ENCODE results near the gene CDK5RAP1.

CDK5RAP1 gene

DNA sequence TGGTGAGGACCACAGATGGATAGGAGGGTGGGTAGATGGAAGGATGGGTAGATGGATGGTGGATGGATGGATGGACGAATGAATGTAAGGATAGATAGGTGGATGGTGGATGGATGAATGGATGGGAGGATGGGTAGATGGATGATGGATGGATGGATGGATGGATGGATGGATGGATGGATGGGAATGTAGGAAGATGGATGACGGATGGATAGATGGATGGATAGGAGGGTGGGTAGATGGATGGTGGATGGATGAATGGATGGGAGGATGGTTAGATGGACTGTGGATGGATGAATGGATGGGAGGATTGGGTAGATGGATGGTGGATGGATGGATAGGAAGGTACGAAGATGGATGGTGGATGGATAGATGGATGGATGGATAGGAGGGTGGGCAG, 67.2 kb downstream of the CDK5RAP1 start:
- DNase-seq: no peak

DNA sequence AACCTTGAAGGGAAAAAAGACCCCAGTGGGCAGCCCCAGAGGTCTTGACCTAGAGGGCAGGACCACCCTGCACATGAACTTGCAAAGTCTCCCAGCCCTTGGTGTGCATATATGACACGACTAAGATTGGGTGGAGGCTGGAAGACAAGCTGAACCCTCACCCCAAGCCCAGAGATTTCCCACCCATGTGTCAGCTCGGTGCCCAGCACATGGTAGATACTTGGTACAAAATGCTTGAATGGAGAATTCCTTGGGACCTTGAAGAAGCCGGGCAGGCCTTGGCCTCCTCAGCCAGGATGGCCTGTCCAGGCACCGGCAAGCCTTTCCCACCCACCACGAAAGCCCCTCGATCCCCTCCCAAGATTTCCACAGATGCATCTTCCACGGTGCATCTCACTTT, 67.7 kb downstream of the CDK5RAP1 start:
- no peak for DNase-seq

- no peak for DNase-seq
Observed at GRCh38 chr20:33332905-33333456, 68.3 kb downstream of the CDK5RAP1 start.

DNA sequence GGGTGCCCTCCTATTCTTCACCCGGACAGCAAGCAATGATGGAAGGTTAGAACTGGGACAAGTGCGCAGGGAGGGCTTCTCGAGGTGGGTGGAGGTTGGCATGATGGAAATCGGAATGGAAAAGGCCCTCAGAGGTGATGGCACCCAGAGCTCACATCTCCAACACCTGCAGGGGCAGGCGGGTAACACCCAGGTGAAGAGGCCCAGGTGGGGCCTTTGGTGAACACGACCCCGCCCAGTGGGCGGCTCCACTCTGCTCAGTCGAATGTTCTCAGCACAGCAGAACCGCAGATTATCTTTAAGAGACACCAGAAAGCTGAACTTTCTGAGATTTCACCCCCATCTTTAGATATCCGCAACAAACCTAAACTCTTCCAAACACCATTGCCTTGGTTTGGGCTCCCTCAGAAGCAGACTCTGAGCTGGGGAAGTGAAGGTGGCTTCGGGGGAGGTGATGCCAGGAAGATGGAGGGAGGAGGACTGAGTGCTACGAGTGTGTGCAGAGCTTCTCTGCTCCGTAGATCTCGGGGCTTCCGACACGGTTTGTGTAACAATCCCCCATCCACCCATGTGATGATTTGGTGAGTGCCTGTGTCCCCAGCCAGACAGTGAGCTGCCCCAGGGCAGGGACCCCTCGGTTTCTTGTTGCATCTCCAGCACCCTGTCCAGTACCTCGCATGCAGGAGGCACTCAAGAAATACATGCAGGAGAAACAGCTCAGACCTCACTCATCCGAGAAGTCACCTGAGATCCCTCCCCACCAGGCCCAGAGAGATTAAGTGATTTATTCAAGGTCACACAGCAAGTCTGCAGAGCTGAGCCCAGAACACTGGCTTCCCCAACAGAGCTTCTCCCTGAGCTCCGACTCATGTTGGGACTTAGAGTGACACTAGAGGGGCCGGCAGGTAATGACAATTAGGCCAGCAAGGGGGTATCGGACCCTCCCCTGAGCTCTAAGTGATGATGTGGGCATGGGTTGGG, 72.9 kb downstream of the CDK5RAP1 start:
- DNase-seq: no peak

GRCh38 chr20:33325350-33325749, 76.0 kb downstream of the CDK5RAP1 start:
- no peak for DNase-seq

DNA sequence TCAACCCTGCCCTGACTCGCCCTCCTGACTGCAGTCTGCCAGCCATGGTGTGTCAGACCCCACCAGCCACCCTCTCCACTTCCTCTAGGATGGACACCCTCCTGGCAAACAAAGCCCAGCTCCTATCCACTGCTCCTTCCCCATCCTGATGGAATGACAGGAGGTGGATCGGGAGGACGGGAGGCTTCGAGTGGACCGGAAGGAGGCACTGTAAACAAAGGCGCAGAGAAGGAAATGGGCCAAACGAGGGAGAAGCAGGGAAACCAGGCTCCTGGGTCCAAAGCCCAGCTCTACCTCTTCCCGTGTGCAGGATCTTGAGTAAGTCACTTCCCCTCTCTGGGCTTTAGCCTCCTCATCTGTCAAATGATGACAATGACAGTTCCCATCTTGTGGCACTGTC, 78.1 kb downstream of the CDK5RAP1 start:
- no peak for DNase-seq

- no peak for DNase-seq
Observed at GRCh38 chr20:33322456-33322855, 78.9 kb downstream of the CDK5RAP1 start.

- no peak for DNase-seq
Observed at GRCh38 chr20:33320006-33320405, 81.3 kb downstream of the CDK5RAP1 start.

DNA sequence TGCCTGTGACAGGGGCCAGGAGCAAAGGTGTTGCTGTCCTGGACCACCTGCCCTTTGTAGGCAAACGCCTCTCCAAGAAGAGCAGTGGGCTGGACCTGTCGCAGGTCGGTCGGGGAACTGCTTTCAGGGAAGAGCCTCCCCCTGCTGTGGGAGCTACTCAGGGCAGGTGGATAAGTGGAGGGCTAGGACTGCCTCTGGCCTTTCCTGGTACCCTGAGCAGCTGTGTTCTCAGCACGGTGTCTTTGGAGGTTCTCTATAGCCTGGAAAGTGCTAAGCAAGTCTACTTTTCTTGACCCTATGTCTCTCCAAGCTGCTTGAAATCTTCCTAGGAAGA, 83.3 kb downstream of the CDK5RAP1 start:
- DNase-seq: no peak

DNA sequence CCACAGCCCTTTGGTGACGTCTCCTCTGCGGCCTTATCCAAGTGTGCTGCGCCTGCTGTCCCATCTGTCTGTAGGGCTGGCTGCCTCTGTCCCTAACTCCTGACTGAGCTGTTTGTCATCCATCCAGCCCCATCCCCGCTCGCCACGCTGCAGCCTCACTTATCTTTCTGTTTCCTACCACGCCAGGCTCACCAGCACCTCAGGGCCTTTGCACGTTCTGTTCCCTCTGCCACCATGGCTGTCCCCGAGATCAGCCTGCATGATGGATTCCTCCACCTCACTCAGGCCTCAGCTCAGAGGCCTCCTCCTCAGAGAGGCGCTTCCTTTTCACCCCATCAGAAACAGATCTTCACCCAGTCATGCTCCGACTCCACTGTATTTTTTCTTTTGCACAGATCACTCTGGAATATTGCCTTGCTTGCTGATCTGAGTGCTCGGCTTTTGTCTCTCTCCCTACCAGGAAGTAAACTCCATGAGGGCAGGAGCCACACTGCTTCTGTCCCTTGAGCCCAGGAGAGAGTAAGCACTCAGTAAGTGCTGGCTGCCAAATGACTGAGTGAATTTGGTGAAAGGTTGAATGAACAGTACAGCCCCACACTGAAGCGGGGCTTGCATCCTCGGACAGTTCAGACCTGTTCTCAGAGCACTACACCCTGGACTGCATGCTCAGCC, 83.8 kb downstream of the CDK5RAP1 start:
- no peak for DNase-seq

DNA sequence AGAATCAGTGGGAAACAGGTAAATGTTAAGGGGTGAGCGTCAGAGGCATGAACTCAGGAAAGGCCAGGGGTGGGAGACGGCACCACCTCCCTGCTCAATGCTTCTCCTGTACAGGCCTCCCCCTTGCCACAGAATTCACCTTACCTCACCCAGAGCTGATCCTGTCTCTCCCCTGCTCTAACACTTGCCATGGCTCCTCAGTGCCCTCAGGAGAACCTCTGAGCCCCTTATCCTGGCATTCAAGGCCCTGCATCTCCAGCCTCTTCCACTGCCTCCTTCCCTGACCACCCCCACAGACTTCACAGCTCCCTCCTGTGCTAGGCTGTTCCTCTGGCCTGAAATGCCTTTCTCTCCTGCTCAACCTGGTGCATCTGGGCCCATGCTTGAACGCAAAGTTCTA, 84.4 kb downstream of the CDK5RAP1 start:
- no peak for DNase-seq

- no peak for DNase-seq
Observed at GRCh38 chr20:33316343-33316742, 85.0 kb downstream of the CDK5RAP1 start.

DNA sequence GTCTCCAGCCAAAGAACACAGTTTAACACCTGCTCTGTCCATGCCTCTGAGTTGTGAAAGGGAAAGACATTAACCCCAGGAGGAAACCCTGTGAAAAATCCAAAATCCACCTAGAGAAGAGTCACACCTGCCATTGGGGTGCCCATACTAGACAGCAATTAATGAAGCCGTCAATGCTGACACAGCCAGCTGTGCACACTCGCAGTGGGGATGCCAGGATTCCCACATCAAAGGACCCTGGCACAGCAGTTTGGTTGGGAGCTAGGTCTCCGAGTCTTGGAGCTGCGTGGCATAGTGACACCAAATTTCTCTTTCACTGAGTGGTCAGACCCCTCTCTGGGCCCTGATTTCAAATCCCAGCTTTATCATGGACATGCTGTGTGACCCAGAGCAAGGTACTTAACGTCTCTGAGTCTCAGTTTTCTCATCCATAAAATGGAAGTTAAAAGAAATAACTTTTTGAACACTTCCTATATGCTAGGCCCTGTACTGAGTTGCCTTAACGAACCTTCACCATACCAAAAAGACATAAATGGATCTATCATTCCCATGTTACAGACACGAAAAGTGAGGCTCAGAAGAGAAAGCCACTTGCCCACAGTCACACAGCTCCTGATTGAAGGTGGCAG, 87.5 kb downstream of the CDK5RAP1 start:
- DNase-seq: no peak

DNA sequence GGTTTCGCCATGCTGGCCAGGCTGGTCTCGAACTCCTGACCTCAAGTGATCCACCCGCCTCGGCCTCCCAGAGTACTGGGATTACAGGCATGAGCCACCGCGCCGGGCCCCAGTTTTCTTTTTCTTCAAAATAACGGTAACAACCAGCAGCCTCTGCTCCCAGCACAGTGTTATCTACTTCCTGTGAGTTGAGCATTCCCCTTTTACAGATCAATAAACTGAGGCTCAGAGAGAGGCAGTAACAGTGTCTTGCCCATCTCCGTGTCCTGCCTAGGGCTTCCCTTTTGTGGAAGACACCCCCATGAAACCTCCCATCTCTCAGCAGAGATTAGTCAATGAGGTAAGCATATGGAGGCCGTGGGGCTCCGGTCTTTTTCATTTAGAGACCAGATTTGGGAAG, 88.7 kb downstream of the CDK5RAP1 start:
- DNase-seq: no peak

DNA sequence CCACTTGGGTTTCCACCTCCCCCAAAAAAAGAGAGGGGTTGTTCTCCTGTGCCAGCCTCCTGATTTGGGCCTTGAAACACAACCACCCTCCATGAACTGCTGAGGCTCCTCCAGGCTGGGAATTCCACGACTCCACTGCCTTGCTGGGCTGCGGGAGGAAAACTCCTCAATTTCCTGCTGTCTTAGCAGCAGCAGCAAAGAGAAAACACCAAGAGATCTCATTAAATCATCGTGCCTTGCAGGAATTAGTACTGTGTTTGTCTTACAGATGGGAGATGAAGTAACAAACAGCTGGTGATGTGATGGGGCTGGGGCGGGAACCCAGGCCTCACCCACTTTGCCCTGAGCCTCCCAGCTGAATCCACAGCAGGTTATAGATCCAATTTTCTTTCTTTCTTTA, 89.3 kb downstream of the CDK5RAP1 start:
- no peak for DNase-seq

GRCh38 chr20:33311011-33311410, 90.3 kb downstream of the CDK5RAP1 start:
- DNase-seq: no peak

GRCh38 chr20:33310327-33310899, 90.9 kb downstream of the CDK5RAP1 start:
- DNase-seq: no peak

DNA sequence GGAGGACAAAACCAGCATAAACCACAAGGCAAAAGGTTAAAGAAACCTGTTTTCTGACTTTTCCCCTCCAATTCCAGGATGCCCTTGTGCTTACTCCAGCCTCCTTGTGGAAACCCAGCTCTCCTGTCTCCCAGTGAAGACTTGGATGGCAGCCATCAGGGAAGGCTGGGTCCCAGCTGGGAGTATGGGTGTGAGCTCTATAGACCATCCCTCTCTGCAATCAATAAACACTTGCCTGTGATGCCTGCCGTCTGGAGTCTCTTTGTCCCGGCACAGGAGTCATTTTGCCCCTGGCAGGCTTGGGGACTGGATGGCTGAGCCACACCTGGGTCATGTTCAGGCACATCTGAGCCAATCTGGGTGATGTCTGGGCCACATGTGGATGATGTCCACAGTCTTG, 91.7 kb downstream of the CDK5RAP1 start:
- no peak for DNase-seq

Data from hypothalamus (tissue), 51 donors.